ENCODE data around the gene NTNG1. TPM values are rescaled to one million over a fixed set of nuclear protein-coding genes. Genes with fewer than 3 reads are reported as not detected.

NTNG1 gene
- total and polyA plus RNA-seq, 12 donors: 0.13 to 4.6 (median 2.8) TPM; not detected in 2

GRCh38 chr1:107405236-107405635, 264.4 kb downstream of the NTNG1 start:
- DNase-seq: no peak
- Histone ChIP-seq H3K27ac (no peak overlapping the region), H3K9me3 (replicated peaks in 1 of 3) (no peaks in the 10 kb centered on the region), H3K36me3 (replicated peaks in 1 of 2) (no peaks in the 10 kb centered on the region), H3K27me3 (no peaks in the 10 kb centered on the region), H3K4me3 (no peak overlapping the region), H3K4me1 (replicated peaks in 1 of 2) (no peaks in the 10 kb centered on the region)
- TF ChIP-seq CTCF (IDR thresholded peaks at IDR 0.05) (no peak), POLR2A (IDR thresholded peaks at IDR 0.05) (no peak)
- WGBS, 4 donors: 67 to 71% (median 68%) methylated on average over 2 of the region's 2 CpGs
- intact Hi-C loops (cut with DNase I): no loop called here

- no peak overlapping the region for H3K27ac ChIP-seq
- TF ChIP-seq POLR2A (IDR thresholded peaks at IDR 0.05): no peak
- no peak for TF ChIP-seq CTCF (IDR thresholded peaks at IDR 0.05)
- DNase-seq: no peak
- no peak overlapping the region for H3K4me3 ChIP-seq
- 73 to 89% (median 77%) methylated on average over 4 of the region's 4 CpGs for whole genome bisulfite sequencing, 4 donors
- intact Hi-C loops (cut with DNase I): no loop called here
- H3K4me1 ChIP-seq (replicated peaks in 1 of 2): no peaks in the 10 kb centered on the region
- no peaks in the 10 kb centered on the region for H3K9me3 ChIP-seq (replicated peaks in 1 of 3)
- no peaks in the 10 kb centered on the region for H3K27me3 ChIP-seq
- H3K36me3 ChIP-seq (replicated peaks in 1 of 2): no peaks in the 10 kb centered on the region
These were observed 266.2 kb downstream of the NTNG1 start for GRCh38 chr1:107407011-107407410.

- Histone ChIP-seq H3K4me1 (replicated peaks in 1 of 2) (no peaks in the 10 kb centered on the region), H3K27me3 (no peaks in the 10 kb centered on the region), H3K27ac (no peak overlapping the region), H3K4me3 (no peak overlapping the region), H3K36me3 (replicated peaks in 1 of 2) (no peaks in the 10 kb centered on the region), H3K9me3 (replicated peaks in 1 of 3) (no peaks in the 10 kb centered on the region)
- intact Hi-C loops (cut with DNase I): no loop called here
- WGBS, 4 donors: 72 to 84% (median 78%) methylated on average over 2 of the region's 2 CpGs
- TF ChIP-seq POLR2A (IDR thresholded peaks at IDR 0.05): no peak
- DNase-seq: no peak
These were observed 272.7 kb downstream of the NTNG1 start for GRCh38 chr1:107413546-107413945.

GRCh38 chr1:107413951-107414350, 273.1 kb downstream of the NTNG1 start:
- 74 to 85% (median 83%) methylated on average over 2 of the region's 2 CpGs for WGBS, 4 donors
- Histone ChIP-seq H3K4me3 (no peak overlapping the region), H3K27ac (no peak overlapping the region), H3K27me3 (no peaks in the 10 kb centered on the region), H3K9me3 (replicated peaks in 1 of 3) (no peaks in the 10 kb centered on the region), H3K4me1 (replicated peaks in 1 of 2) (no peaks in the 10 kb centered on the region), H3K36me3 (replicated peaks in 1 of 2) (no peaks in the 10 kb centered on the region)
- DNase-seq: no peak
- no peak for TF ChIP-seq POLR2A (IDR thresholded peaks at IDR 0.05)
- no peak for TF ChIP-seq CTCF (IDR thresholded peaks at IDR 0.05)
- intact Hi-C loops (cut with DNase I): no loop called here

- no peaks in the 10 kb centered on the region for H3K4me1 ChIP-seq (replicated peaks in 1 of 2)
- H3K4me3 ChIP-seq: no peak overlapping the region
- H3K27me3 ChIP-seq: no peaks in the 10 kb centered on the region
- H3K36me3 ChIP-seq (replicated peaks in 1 of 2): no peaks in the 10 kb centered on the region
- 73 to 84% (median 79%) methylated on average over 3 of the region's 3 CpGs for WGBS, 4 donors
- H3K27ac ChIP-seq: no peak overlapping the region
- no peaks in the 10 kb centered on the region for H3K9me3 ChIP-seq (replicated peaks in 1 of 3)
- intact Hi-C loops (cut with DNase I): no loop called here
- no peak for DNase-seq
- TF ChIP-seq POLR2A (IDR thresholded peaks at IDR 0.05) (no peak), CTCF (IDR thresholded peaks at IDR 0.05) (no peak)
These were observed 273.7 kb downstream of the NTNG1 start for GRCh38 chr1:107414550-107414949.
